ENCODE data around the gene UGT1A1.

The UGT1A1 gene

GRCh38 chr2:233799087-233799665 is 39.1 kb downstream of the UGT1A1 start:
- DNase-seq: no peak

- DNase-seq: no peak
Observed at GRCh38 chr2:233799716-233800115, 39.6 kb downstream of the UGT1A1 start.

GRCh38 chr2:233800208-233800607 is 40.1 kb downstream of the UGT1A1 start:
- no peak for DNase-seq

- no peak for DNase-seq
Observed at GRCh38 chr2:233801357-233802131, 41.5 kb downstream of the UGT1A1 start.

GRCh38 chr2:233802132-233802815 is 42.2 kb downstream of the UGT1A1 start:
- DNase-seq: no peak

- DNase-seq: no peak
Observed at GRCh38 chr2:233803292-233803911, 43.3 kb downstream of the UGT1A1 start.

- DNase-seq: no peak
Observed at GRCh38 chr2:233803994-233804393, 43.9 kb downstream of the UGT1A1 start.

- DNase-seq: no peak
Observed at GRCh38 chr2:233807215-233807865, 47.3 kb downstream of the UGT1A1 start.

- no peak for DNase-seq
Observed at GRCh38 chr2:233807966-233808935, 48.2 kb downstream of the UGT1A1 start.

- DNase-seq: no peak
Observed at GRCh38 chr2:233810385-233810784, 50.3 kb downstream of the UGT1A1 start.

- DNase-seq: no peak
Observed at GRCh38 chr2:233811087-233811486, 51.0 kb downstream of the UGT1A1 start.

GRCh38 chr2:233811732-233812131 is 51.7 kb downstream of the UGT1A1 start:
- no peak for DNase-seq

- no peak for DNase-seq
Observed at GRCh38 chr2:233813236-233814055, 53.4 kb downstream of the UGT1A1 start.

- DNase-seq: no peak
Observed at GRCh38 chr2:233814056-233814835, 54.2 kb downstream of the UGT1A1 start.

- DNase-seq: no peak
Observed at GRCh38 chr2:233815861-233816260, 55.8 kb downstream of the UGT1A1 start.

- DNase-seq: no peak
Observed at GRCh38 chr2:233816334-233816733, 56.3 kb downstream of the UGT1A1 start.

GRCh38 chr2:233816771-233817170 is 56.7 kb downstream of the UGT1A1 start:
- DNase-seq: no peak

GRCh38 chr2:233817361-233817911 is 57.4 kb downstream of the UGT1A1 start:
- no peak for DNase-seq

GRCh38 chr2:233817995-233818638 is 58.0 kb downstream of the UGT1A1 start:
- no peak for DNase-seq
